ENCODE measurements around the gene BCL2L2.

DNA sequence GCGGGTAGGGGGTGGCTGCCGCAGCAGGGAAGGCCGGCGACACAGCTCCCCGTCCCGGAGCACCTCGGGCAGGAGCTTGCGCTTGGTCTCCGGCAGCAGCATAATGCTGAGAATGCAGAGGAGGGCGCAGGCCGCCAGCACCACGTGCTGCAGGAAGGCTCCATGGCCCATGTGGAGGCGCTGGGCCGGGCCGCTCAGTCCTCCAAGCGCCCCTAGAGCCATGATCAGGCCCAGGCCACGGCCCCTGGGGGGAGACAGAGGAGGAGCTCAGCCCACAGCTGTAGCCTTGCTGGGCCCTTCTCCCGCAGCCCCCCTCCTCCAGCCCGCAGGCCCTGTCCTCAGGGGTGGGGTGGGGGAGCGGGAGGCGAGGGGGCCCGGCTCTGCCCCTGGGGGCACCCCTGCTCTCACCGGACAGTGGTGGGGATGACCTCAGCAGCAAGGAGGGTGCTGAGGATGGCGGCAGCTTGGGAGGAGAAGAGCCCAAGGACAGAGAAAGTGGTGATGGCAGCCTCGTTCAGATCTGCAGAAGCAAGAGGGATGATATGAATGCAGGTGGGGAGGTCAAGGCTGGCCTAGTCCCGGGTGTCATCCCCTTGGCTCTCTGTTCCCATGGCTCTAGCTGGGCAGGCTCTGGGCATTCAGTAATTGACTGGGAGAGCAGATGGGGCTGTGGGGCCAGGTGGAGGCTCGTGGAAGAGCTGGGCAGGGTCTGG lies 40.2 kb downstream of the BCL2L2 start:
- TF ChIP-seq, protein P1, sequence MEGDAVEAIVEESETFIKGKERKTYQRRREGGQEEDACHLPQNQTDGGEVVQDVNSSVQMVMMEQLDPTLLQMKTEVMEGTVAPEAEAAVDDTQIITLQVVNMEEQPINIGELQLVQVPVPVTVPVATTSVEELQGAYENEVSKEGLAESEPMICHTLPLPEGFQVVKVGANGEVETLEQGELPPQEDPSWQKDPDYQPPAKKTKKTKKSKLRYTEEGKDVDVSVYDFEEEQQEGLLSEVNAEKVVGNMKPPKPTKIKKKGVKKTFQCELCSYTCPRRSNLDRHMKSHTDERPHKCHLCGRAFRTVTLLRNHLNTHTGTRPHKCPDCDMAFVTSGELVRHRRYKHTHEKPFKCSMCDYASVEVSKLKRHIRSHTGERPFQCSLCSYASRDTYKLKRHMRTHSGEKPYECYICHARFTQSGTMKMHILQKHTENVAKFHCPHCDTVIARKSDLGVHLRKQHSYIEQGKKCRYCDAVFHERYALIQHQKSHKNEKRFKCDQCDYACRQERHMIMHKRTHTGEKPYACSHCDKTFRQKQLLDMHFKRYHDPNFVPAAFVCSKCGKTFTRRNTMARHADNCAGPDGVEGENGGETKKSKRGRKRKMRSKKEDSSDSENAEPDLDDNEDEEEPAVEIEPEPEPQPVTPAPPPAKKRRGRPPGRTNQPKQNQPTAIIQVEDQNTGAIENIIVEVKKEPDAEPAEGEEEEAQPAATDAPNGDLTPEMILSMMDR (IDR thresholded peaks at IDR 0.05; ENCODE audit: insufficient read depth, low read length, poor library complexity, severe bottlenecking) = no peak
- no peak for TF ChIP-seq EZH2phosphoT487 (conservative IDR thresholded peaks at IDR 0.05; ENCODE audit: low read length)
